Measurements from ENCODE around the gene RPL29.
A peak's percentile ranks its signal among the peaks of the same experiment; 100 is the strongest.

The RPL29 gene

DNA sequence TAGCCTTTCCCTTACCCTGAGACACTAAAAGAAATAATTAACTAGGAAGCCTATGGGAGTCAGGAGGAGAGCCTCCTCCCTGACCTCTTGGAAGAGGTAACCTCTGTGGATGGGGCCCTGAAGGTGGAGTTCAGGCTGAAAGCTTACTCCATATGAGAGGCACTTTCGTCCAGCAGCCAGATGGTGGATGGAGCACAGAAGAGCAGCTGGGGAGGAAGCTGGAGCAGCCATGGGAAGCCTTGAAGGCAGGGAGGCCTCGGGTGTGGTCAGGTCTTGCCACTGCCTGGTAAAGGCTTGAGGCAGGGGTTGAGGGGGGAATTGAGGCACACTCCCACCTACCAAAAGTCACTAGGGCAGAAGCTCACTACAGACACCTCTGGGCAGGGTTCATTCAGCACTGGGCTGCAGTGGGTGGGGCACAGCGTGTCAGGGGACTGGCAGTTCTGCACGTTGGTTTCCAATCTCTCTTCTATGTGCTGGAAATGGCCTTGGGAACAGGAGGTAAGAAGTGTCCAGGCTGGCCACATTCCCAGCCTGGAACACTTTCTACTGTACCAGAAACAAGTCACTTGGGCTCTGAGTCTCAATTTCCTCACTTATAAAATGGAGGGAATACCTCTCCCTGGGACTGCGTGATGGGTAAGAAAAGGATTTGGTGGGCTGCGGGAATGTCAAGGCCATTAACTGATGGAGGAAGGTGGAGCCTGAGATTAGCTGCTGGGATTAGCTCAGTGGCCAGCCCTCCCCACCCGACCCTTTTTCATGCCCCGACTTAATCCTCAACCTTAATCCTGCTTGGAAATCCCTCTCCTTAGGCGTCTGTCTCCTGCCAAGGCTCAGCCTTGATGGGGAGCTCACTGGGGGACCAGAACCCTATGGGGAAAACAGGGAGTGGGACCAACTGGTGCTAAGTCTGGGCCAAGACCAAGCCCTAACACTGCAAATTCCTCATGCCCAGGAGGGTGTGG, 33.8 kb downstream of the RPL29 start:
- no peak for DNase-seq

DNA sequence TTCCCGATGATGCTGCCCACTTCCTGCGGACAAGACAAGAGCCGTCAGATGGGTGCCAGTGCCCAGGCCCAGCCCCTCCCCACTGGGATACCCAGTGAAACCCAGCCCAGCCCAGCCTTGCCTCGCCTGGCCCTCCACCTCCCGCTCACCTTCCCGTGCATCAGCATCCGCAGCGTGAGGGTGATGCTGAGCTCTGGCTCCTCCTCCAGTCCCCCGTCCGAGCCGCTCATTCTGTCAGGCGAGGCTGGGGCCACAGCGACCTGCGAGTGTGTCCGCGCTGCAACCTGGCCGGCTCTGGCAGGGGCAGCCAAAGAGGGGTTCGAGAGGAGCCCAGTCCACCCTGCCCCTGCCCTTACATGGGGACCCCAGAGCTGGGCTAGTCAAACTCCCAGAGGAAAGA, 34.7 kb downstream of the RPL29 start:
- no peak for DNase-seq

DNA sequence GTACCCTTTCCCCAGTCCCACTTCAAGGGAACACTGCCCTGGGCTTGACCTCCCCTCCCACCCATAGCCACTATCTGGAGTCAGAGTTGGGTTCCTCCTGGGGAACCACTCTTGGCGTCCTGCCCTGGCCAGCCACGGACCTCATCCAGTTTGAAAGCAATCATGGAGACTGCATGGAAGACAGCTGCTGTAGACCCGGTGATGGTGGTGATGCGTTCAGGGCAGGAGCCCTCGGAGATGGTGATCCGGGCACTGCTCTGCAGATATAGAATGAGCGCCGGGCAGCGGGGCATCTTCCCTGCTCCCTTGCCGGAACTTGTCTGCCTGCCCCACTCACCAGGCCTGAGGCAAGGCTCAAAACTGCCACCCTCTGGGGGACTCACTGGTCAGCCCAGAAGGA, 35.3 kb downstream of the RPL29 start:
- DNase-seq = no peak

DNA sequence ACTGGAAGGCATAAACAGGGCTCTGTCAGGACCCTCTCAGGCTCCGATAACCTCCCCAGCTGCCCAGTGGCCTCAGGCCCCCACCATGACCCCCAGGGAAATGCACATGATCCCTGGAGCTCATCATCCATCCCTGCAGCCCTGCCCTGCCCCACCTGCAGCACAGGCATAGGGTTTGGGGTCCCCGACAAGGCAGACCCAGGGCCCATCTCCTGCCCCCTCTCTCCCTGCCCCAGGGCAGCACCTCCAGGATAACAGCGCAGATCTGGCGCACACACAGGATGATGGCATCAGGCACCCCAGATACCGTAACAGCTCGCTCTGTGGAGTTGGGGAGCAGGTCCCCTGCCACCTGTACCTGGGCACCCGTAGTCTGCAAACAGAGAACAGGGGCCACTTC, 36.0 kb downstream of the RPL29 start:
- DNase-seq = no peak

DNA sequence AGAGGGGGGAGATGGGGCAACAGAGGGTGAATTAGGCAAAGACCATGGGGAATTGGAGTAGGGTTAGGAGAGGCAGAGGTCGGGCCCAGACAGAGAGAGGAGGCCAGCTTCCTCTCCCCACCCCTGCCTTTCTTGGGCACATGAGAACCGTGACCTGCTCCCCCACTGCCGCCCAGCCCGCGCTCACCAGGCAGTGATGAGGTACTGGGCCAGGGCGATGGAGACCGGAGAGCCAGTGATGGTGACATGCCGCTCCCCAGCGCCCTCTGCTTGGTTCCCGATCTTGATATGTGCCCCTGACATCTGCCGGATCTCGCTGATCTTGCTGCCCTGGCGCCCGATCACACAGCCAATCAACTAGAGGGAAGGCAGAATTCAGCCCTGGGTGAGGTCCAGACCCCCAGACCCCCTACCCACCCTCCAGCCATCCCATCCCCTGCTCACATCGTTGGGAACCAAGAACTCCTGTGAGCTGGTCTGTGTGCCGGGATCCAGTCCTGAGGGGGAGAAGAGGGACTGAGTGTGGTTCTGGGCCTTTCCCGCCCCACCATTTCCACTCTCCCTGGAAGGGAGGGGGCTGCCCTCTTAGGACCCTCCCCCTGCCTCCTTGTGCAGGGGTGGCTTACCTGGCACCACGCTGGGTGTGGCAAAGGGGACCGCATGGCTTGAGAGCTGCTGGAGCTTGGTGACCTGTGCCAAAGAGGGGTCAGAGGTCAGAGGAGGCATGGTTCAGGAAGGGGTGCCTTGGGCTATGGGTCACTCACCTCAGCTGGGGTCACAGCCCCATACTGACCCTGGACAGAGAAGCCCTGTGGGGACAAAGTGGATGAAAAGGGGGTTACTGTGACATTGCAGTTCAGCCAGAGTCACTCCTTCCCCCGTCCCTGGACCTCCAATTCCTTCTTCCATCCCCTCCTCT, 36.8 kb downstream of the RPL29 start:
- no peak for DNase-seq

DNA sequence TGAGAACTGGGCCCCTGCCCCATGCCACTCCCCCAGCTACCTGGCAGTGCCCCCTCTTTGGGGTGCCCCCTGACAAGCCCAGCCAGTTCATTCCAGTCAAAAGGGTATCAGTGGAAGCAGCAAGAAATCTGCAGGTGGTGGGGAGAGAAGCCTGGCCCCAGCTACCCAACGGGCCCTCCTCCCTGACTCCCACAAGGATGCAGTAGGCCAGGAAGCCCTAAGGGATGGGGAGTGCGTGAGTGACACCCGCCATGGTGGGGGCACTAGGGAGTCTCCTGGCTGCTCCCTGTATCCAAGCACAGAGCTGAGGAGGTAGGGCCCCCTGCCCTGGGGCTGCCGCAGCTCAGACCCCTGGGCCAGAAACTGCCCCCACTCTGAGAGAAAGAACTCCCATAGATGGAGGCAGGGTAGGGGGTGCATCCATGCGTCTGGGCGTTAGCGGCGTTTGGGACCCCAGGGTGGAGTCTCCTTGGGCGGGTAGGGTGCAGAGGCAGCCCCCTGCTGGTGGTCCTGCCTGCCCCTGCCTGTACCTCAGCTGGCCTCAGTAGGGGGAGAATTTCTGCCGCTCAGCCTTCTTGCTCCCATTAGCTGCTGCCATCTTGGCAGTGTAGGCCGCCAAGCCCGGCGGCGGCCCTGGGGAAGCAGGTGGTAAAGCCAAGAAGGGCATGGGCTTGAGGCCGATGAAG, 38.0 kb downstream of the RPL29 start:
- no peak for DNase-seq

DNA sequence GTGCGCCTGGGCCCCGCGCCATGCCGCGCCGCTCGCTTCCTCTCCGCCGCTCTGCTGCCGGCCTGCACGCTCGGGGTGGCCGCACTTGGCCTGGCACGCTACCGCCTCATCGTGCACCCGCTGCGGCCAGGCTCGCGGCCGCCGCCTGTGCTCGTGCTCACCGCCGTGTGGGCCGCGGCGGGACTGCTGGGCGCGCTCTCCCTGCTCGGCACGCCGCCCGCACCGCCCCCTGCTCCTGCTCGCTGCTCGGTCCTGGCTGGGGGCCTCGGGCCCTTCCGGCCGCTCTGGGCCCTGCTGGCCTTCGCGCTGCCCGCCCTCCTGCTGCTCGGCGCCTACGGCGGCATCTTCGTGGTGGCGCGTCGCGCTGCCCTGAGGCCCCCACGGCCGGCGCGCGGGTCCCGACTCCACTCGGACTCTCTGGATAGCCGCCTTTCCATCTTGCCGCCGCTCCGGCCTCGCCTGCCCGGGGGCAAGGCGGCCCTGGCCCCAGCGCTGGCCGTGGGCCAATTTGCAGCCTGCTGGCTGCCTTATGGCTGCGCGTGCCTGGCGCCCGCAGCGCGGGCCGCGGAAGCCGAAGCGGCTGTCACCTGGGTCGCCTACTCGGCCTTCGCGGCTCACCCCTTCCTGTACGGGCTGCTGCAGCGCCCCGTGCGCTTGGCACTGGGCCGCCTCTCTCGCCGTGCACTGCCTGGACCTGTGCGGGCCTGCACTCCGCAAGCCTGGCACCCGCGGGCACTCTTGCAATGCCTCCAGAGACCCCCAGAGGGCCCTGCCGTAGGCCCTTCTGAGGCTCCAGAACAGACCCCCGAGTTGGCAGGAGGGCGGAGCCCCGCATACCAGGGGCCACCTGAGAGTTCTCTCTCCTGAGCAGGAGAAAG, 39.6 kb downstream of the RPL29 start:
- DNase-seq = peak; percentile 27 to 43

DNA sequence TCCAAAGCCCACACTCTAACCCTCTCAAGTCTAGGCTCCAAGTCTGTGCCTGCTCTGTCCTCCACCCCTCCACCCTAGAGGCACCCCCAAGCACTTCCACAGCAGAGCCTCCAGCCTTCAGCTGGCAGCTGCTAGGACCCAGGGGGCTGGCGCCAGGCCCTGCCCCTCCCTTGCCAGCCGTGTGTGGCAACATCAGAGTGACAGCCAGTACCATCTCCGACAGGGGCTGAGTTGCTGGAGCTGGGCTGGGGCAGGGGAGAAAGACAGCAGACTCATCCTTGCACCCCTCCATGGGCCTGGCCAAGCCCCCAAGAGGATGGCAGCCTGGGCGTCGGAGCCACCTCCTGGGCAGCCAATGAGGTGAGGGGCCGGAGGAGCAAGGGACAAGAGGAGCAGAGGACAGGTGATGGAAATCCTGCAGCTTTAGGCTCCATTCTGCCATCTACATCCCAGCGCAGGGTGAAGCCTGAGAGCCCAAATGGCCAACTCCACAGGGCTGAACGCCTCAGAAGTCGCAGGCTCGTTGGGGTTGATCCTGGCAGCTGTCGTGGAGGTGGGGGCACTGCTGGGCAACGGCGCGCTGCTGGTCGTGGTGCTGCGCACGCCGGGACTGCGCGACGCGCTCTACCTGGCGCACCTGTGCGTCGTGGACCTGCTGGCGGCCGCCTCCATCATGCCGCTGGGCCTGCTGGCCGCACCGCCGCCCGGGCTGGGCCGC, 40.4 kb downstream of the RPL29 start, which contains the start of gene GPR62:
Gene GPR62, plus strand, starts transcription at position 207 of the 718 bp plus-strand sequence. Its CDS starts 272 bp downstream, at position 479.
- DNase-seq = no peak

DNA sequence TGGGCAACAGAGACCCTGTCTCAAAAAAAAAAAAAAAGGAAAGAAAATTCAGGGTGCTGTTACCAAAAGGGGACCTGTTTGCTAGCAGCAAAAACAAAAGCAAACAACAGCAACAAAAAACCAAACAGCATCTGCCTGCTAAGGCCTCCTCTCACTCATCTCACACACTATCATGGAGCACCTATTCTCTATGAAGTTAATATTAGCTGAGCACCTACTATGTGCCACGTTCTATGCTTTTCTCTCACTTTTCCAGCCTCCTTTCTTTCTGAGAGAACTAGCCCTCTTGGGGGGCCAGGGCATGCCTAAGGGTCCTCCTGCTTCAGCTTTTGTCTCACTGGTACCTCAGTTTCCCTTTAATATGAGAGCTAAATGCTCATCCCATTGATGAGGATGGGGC, 41.0 kb downstream of the RPL29 start:
- no peak for DNase-seq

DNA sequence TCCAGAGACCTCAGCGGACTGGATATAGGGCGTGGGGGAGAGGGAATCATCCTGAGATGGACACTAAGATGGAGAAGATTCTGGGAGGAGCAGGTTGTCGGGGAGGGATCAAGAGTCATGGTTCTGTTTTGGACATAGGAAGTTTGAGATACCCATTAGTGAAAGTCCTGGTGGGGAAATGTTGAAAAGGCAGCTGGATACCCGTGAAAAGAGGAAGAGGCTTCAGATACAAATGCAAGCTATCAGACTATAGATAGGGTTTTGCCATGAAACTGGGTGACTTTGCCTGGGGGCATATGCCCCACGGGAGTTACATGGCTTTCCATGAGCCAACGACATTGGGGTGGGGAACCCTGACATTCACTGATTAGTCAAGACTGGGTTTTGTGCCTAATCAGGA, 41.6 kb downstream of the RPL29 start:
- no peak for DNase-seq

DNA sequence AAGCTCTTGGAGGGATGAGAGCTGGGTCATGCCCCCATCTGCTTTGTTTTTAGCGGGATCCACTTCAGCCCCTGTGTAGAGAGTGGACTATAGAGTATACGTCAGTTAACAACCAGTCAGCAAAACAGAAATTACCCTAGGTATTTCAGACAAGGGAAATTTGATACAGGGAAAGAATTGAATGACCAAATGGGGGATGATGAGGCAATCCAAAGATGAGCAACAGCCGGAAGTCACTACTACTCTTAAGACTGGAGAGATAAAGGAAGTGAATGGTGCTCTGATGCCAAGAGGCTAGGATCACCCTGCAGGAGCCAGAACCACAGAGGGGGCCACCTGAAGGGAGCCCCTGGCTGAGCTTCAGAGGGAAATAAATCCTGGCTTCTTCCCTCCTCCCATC, 42.2 kb downstream of the RPL29 start:
- peak in 1 of 2 donors; percentile 20 for DNase-seq

DNA sequence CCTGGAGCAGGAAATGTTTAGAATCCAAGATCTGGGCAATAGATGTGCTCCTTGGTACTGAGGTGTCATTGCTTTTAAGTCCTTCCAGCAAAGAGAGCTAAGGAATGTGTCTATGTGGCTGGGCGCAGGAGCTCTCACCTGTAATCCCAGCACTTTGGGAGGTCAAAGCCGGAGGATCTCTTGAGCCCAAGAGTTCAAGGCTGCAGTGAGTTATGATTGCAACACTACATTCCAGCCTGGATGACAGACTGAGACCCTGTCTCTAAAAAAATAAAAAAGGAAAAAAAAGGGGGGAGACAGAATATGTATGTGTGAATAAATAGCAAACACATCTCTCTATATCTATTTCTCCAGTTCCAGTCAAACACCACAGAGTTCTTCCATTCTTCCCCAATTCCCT, 44.8 kb downstream of the RPL29 start:
- no peak for DNase-seq

DNA sequence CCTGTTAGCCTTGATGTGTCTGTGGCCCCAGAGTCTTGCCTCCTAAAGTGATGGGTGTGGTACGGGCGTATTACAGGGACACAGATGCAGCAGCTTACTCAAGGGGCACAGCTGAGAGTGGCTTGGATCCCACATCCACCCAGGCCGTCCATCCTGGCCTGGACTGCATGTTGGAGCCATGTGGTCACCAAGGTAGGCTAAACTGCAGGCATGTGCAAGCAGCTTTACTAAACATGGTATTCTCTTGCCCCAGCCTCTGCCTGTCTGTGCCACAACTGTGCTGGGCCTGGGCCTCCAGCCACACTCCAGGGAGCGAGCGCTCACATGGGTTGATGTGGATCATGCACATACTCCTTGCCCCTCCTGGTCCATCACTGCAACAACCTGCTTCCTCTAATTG, 46.6 kb downstream of the RPL29 start:
- no peak for DNase-seq

DNA sequence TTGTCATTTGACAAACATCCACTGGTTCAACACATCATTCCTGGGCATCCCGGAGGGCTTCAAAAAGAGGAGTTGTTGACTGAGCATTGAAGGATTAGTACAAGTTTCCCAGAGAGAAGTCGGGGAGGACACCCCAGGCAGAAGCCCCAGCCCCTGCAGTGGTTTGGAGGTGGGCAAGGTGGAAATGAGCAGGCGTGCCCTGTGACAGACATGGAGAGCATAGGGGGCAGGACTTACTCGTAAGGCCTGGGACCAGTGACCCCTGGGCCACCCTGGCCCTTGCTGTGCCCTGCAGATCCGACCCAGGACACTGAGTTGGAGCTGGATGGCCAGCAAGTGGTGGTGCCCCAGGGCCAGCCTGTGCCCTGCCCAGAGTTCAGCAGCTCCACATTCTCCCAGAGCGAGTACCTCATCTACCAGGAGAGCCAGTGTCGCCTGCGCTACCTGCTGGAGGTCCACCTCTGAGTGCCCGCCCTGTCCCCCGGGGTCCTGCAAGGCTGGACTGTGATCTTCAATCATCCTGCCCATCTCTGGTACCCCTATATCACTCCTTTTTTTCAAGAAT, 47.6 kb downstream of the RPL29 start:
- DNase-seq = no peak

DNA sequence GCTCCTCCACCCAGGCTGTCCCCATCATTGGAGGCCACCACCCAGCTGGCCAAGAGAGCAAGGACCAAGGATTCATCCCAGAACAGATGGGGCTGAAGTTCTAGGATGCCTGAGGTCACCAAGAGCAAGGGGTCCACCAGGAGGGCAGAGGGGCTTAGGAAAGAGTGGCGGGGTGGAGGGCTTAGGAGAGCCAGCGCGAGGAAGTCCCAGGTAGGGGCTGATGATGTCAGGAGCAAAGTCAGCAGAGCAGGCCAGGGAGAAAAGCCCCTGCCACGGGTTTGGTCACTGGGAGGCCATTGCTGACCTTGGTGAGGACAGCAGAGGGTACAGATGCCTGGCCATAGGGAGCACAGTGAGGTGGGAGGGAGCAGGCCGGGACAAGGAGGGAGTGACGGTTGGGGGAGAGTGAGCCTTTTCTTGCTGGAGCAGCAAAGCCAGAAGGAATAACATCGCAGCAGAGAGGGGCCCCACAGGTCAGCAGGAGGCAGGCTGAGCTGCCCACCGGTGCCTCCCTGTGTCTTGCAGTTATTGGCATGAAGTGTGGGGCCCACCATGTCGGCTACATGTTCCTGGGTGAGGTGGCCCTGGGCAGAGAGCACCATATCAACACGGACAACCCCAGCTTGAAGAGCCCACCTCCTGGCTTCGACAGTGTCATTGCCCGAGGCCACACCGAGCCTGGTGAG, 48.3 kb downstream of the RPL29 start:
- no peak for DNase-seq

DNA sequence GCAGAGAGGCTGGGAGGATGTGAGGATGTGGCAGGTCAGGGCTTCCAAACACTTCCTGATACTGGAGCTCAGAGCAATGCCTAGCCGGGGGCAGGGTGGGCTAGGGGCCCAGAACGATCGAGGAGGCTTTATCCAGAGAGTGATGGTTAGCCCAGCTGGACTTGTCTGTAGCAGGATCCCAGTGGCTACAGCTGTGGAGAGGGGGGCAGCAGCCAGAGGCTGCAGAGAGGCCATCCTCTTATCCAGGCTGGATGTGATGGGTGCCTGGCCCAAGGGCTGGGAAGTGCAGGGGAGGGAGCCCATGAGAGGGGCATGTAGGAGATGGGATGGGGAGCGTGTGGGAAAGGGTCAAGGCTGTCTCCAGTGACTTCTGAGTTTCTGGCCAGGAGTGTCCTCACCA, 48.9 kb downstream of the RPL29 start:
- DNase-seq = no peak

DNA sequence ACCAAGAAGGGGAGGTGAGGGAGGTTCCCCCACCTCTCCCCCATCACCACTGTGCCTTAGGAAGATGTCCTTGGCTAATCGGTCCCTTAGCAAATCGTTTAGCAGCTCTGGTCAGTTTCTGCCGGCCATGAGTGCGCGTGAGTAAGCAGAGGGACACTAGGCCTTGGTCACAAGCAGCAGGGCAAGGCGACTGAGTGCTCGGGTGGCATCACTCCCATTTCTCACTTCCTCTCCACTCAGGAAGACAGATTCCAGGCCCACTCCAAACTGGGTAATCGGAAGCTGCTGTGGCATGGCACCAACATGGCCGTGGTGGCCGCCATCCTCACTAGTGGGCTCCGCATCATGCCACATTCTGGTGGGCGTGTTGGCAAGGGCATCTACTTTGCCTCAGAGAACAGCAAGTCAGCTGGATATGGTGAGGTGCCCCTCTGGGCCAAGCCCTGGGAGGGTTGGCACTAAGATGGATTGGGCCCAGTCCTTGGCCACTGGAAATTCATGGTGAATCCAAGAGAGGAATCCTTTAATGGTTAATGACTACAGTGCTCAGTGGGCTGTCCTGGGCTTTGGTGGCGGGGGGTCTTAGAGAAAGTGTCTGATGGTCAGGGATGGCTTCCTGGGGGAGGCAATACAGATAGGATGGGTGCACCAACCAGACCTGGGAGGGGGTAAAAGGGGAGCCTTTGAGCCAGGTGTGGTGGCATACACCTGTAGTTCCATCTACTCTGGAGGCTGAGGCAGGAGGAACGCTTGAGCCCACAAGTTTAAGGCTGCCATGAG, 49.6 kb downstream of the RPL29 start:
- DNase-seq = no peak

DNA sequence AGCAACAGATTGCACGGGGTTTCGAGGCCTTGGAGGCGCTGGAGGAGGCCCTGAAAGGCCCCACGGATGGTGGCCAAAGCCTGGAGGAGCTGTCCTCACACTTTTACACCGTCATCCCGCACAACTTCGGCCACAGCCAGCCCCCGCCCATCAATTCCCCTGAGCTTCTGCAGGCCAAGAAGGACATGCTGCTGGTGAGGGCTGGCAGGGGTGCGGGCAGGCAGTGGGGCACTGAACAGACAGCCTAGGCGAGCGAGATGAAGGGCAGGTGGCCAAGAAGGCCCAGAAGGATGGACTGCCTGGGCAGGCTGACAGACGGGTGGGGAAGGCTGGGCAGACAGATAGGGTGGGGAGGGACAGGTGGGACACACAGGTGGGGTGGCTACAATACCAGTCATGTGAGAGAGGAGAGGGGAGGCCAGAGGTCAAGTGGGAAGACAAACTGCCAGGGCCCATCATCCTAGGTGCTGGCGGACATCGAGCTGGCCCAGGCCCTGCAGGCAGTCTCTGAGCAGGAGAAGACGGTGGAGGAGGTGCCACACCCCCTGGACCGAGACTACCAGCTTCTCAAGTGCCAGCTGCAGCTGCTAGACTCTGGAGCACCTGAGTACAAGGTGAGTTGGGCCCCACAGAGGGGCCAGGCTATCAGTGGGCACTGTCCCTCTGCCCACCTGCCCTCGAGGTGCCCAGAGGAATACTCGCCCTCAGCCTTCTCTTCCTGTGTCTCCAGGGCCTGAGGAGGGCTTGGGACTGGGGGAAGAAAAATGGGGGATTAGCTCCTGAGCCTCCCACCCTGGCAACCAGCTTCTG, 50.5 kb downstream of the RPL29 start:
- DNase-seq = no peak

Data from CD4-positive, alpha-beta T cell treated with Interleukin-4 for 1 hour (primary cell).